Measurements from ENCODE around the gene EIF1B.

DNA sequence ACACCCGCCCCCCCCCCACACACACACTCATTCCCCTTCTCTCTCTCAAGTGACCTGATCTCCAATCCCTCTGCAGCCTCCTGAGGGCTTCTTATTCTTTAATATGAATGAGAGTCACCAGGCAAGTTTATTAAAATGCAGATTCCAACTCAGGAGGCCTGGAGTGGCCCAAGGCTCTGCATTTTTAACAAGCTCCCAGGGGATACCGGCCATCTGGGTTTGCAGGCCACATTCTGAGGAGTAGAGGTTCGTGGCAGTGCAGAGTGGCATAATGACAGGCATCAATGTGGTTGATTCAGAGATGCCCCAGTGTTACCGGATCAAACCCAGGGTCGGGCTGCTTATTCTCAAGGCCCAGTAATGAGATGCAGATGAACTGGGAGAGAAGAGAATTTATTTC, 18.9 kb downstream of the EIF1B start:
- TF ChIP-seq CTCF (IDR thresholded peaks at IDR 0.05; ENCODE audit: low read depth, low read length, poor library complexity, severe bottlenecking) = no peak
- no peak for TF ChIP-seq EZH2phosphoT487 (IDR thresholded peaks at IDR 0.05; ENCODE audit: borderline replicate concordance, low read length)

All from DOHH2 (cell line).